Measurements from ENCODE around the gene DLGAP1. TPM values are rescaled to one million over a fixed set of nuclear protein-coding genes. Genes with fewer than 3 reads are reported as not detected.

Gene DLGAP1
- total RNA-seq, 1 donor from 2014 or later = 18.5 TPM

- no peak for DNase-seq (ENCODE audit: low spot score)
- no peaks in the 10 kb centered on the region for H3K36me3 Mint-ChIP-seq
- H3K79me2 ChIP-seq (ENCODE audit: low read depth) = peaks cover 25% of the 10 kb centered on the region
- no peak overlapping the region for H3K4me3 ChIP-seq
- peaks cover 3% of the 10 kb centered on the region for H3K4me1 Mint-ChIP-seq
- no peaks in the 10 kb centered on the region for H3K36me3 ChIP-seq
- H4K20me1 ChIP-seq (ENCODE audit: low read depth) = no peaks in the 10 kb centered on the region
- H2AFZ ChIP-seq (replicated peaks) = no peak overlapping the region
- H3K27ac ChIP-seq = peak overlapping the region; percentile 47
- peaks cover 3% of the 10 kb centered on the region for H3K27me3 Mint-ChIP-seq (ENCODE audit: insufficient read depth, low read depth)
- H3K9ac ChIP-seq = no peak overlapping the region
- H3K4me1 ChIP-seq = peaks cover 21% of the 10 kb centered on the region
- H3K27me3 ChIP-seq = no peaks in the 10 kb centered on the region
- peak overlapping the region; percentile 5 for H3K4me2 ChIP-seq
- no peak overlapping the region for H3K4me3 Mint-ChIP-seq
- TF ChIP-seq EZH2phosphoT487 (IDR thresholded peaks at IDR 0.05) = no peak
- TF ChIP-seq CTCF (IDR thresholded peaks at IDR 0.05) = no peak
- TF ChIP-seq EZH2 (IDR thresholded peaks at IDR 0.05) = no peak
- no peaks in the 10 kb centered on the region for H3K9me3 Mint-ChIP-seq
- H3F3A ChIP-seq (ENCODE audit: low read depth) = peaks cover 8% of the 10 kb centered on the region
- no peak overlapping the region for H3K27ac Mint-ChIP-seq
- H3K9me3 ChIP-seq (ENCODE audit: low read depth) = no peaks in the 10 kb centered on the region
These were observed 119.7 kb downstream of the DLGAP1 start for GRCh38 chr18:4335386-4335785.

- peaks cover 19% of the 10 kb centered on the region for H3K79me2 ChIP-seq (ENCODE audit: low read depth)
- TF ChIP-seq CTCF (IDR thresholded peaks at IDR 0.05) (no peak), EZH2 (IDR thresholded peaks at IDR 0.05) (no peak), EZH2phosphoT487 (IDR thresholded peaks at IDR 0.05) (no peak)
- DNase-seq (ENCODE audit: low spot score) = no peak
- Mint-ChIP-seq H3K27me3 (ENCODE audit: insufficient read depth, low read depth) (peaks cover 3% of the 10 kb centered on the region), H3K4me1 (peaks cover 3% of the 10 kb centered on the region), H3K27ac (no peak overlapping the region), H3K4me3 (no peak overlapping the region), H3K9me3 (no peaks in the 10 kb centered on the region), H3K36me3 (no peaks in the 10 kb centered on the region)
- H3K9me3 ChIP-seq (ENCODE audit: low read depth) = no peaks in the 10 kb centered on the region
- no peaks in the 10 kb centered on the region for H3K36me3 ChIP-seq
- H4K20me1 ChIP-seq (ENCODE audit: low read depth) = no peaks in the 10 kb centered on the region
- no peak overlapping the region for H2AFZ ChIP-seq (replicated peaks)
- peaks cover 21% of the 10 kb centered on the region for H3K4me1 ChIP-seq
- no peak overlapping the region for H3K9ac ChIP-seq
- no peak overlapping the region for H3K4me2 ChIP-seq
- no peak overlapping the region for H3K27ac ChIP-seq
- no peak overlapping the region for H3K4me3 ChIP-seq
- peaks cover 8% of the 10 kb centered on the region for H3F3A ChIP-seq (ENCODE audit: low read depth)
- H3K27me3 ChIP-seq = no peaks in the 10 kb centered on the region
These were observed 122.1 kb downstream of the DLGAP1 start for GRCh38 chr18:4333043-4333442.

GRCh38 chr18:4319738-4320677, 135.1 kb downstream of the DLGAP1 start:
- Mint-ChIP-seq H3K4me1 (peaks cover 4% of the 10 kb centered on the region), H3K36me3 (no peaks in the 10 kb centered on the region), H3K4me3 (no peak overlapping the region), H3K27ac (no peak overlapping the region), H3K27me3 (ENCODE audit: insufficient read depth, low read depth) (peaks cover 2% of the 10 kb centered on the region), H3K9me3 (peaks cover 3% of the 10 kb centered on the region)
- Histone ChIP-seq H3K27ac (no peak overlapping the region), H3K36me3 (no peaks in the 10 kb centered on the region), H3K4me3 (no peak overlapping the region), H3F3A (ENCODE audit: low read depth) (no peaks in the 10 kb centered on the region), H3K79me2 (ENCODE audit: low read depth) (peaks cover 70% of the 10 kb centered on the region), H3K9ac (no peak overlapping the region), H2AFZ (replicated peaks) (no peak overlapping the region), H3K4me2 (no peak overlapping the region), H3K4me1 (peaks cover 32% of the 10 kb centered on the region), H3K9me3 (ENCODE audit: low read depth) (no peaks in the 10 kb centered on the region), H3K27me3 (no peaks in the 10 kb centered on the region), H4K20me1 (ENCODE audit: low read depth) (no peaks in the 10 kb centered on the region)
- DNase-seq (ENCODE audit: low spot score) = no peak
- no peak for TF ChIP-seq CTCF (IDR thresholded peaks at IDR 0.05)
- TF ChIP-seq EZH2 (IDR thresholded peaks at IDR 0.05) = no peak
- TF ChIP-seq EZH2phosphoT487 (IDR thresholded peaks at IDR 0.05) = no peak
